ENCODE measurements around the gene TMOD1. TPM values are rescaled to one million over a fixed set of nuclear protein-coding genes. Genes with fewer than 3 reads are reported as not detected.
A peak's percentile ranks its signal among the peaks of the same experiment; 100 is the strongest.
"Not testable (repeated sequence)": the region's sequence is repeated elsewhere in the genome, so short reads cannot be mapped to it uniquely, and the experiment has no call there.

TMOD1 gene
- total RNA-seq, 3 donors from 2014 or later, result 10.4 to 15.4 (median 13.9) TPM

DNA sequence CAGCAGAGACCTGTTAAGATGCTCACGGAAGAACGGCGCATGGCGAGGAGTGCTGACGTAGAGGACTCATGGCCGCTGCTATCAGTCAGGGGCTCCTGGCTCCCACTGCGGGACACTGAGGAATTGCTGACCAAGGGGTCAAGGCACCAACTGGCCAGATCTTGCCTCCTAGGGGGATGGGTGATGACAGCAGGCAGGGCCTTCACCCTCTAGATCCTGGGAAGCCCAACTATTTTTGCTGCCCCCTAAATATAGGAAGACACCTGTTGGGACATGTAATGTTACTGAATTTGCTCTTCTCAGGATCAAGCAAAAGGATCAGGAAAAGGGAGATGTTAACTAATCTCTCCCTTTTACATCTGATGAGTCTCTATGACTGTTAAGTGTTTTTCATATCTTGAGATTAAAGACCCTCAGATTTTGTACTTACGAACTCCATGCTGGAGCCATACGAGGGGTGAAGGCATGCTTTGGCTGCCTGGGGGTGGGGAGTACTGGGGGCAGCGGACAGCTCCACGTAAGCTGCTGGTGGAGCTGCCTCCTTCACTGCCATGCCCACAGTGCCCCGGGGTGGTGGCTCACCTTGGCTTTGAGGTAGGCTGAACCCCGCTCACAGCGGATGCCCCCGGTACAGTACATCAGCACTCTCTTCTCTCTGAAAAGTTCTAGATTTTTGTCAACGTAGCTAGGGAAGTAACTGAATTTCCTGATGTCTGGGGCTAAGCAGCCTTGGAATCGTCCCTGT, 103.6 kb downstream of the TMOD1 start:
- H3K4me3 ChIP-seq, result no peak overlapping the region
- H3K4me1 ChIP-seq, result no peaks in the 10 kb centered on the region
- intact Hi-C loops (cut with DNase I; ENCODE audit: low total_unique reads), result loop anchor here (5.0 kb wide), 1 partner anchor 1888 kb away; no protein-coding TSS in a partner anchor
- H3K27me3 ChIP-seq, result no peaks in the 10 kb centered on the region
- TF ChIP-seq POLR2AphosphoS5 (IDR thresholded peaks at IDR 0.05) (no peak), POLR2A (IDR thresholded peaks at IDR 0.05) (no peak)
- TF ChIP-seq, protein P1, sequence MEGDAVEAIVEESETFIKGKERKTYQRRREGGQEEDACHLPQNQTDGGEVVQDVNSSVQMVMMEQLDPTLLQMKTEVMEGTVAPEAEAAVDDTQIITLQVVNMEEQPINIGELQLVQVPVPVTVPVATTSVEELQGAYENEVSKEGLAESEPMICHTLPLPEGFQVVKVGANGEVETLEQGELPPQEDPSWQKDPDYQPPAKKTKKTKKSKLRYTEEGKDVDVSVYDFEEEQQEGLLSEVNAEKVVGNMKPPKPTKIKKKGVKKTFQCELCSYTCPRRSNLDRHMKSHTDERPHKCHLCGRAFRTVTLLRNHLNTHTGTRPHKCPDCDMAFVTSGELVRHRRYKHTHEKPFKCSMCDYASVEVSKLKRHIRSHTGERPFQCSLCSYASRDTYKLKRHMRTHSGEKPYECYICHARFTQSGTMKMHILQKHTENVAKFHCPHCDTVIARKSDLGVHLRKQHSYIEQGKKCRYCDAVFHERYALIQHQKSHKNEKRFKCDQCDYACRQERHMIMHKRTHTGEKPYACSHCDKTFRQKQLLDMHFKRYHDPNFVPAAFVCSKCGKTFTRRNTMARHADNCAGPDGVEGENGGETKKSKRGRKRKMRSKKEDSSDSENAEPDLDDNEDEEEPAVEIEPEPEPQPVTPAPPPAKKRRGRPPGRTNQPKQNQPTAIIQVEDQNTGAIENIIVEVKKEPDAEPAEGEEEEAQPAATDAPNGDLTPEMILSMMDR (IDR thresholded peaks at IDR 0.05), result no peak
- H3K9me3 ChIP-seq, result no peaks in the 10 kb centered on the region
- no peak for DNase-seq (ENCODE audit: low spot score in 2 of 2)
- peaks cover 11% of the 10 kb centered on the region for H3K36me3 ChIP-seq
- no peak overlapping the region for H3K27ac ChIP-seq

DNA sequence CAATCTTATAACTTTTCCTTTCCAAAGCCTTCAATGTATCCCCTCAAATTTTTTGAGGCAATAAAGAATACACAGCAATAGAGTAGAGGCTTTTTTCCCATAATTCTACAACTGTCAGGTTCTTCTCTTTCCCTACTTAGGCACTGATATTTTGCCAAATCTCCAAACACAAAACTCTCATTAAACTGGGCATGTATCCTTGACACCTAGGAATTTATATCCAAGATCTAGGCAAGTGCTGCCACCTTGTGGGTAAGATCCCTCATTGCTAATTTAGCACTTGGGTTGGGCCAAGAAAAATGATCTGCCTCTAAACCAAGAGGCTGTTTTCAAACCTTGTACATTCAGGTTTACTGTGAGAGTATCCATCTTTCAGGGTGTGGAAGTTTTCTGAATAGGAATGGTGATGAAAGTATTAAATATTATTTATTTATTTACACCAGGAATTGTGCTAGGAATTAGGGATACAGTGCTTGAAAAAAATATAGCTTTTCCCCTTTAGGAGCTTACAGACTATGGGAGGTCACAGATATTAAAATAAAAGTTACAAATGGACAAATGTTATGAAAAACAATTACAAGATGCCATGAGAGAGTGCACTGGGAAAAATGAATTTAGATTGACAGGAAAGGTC, 114.1 kb downstream of the TMOD1 start:
- Histone ChIP-seq H3K27me3 (no peaks in the 10 kb centered on the region), H3K9me3 (no peaks in the 10 kb centered on the region), H3K4me1 (no peaks in the 10 kb centered on the region), H3K36me3 (peaks cover 3% of the 10 kb centered on the region), H3K27ac (no peak overlapping the region), H3K4me3 (no peak overlapping the region)
- TF ChIP-seq POLR2AphosphoS5 (IDR thresholded peaks at IDR 0.05), result no peak
- TF ChIP-seq, protein P1 (IDR thresholded peaks at IDR 0.05), result peak; percentile 57 to 80 (median 79)
- intact Hi-C loops (cut with DNase I; ENCODE audit: low total_unique reads), result no loop called here
- DNase-seq (ENCODE audit: low spot score in 2 of 2), result peak in 1 of 2 donors; percentile 41

DNA sequence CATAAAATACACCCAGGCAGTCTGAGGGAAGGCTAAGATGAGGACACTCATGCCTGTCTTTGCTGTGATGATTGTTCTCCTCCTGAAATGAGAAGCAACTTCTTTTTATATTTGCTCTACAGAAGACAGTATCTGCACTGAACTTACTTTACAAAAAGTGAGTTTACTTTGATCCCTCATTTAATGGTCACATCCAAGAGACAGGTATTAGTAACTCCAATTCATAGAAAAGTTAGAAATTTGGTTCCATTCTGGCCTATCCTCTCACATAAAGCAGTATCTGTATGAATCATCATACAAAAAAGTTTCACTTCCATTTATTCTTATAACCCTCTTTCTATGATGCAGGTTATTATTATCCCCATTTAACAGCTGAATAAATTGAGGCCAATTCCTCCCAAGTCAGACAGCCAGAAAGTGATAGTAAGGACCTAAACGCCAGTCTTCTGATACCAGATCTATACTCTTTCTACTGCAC, 116.5 kb downstream of the TMOD1 start:
- intact Hi-C loops (cut with DNase I; ENCODE audit: low total_unique reads), result no loop called here
- no peak for DNase-seq (ENCODE audit: low spot score in 2 of 2)
- TF ChIP-seq POLR2AphosphoS5 (IDR thresholded peaks at IDR 0.05) (no peak), POLR2A (IDR thresholded peaks at IDR 0.05) (no peak)
- TF ChIP-seq, protein P1 (IDR thresholded peaks at IDR 0.05), result no peak
- H3K4me3 ChIP-seq, result no peak overlapping the region
- H3K9me3 ChIP-seq, result no peaks in the 10 kb centered on the region
- no peaks in the 10 kb centered on the region for H3K4me1 ChIP-seq
- H3K27ac ChIP-seq, result no peak overlapping the region
- H3K36me3 ChIP-seq, result no peaks in the 10 kb centered on the region
- H3K27me3 ChIP-seq, result no peaks in the 10 kb centered on the region

DNA sequence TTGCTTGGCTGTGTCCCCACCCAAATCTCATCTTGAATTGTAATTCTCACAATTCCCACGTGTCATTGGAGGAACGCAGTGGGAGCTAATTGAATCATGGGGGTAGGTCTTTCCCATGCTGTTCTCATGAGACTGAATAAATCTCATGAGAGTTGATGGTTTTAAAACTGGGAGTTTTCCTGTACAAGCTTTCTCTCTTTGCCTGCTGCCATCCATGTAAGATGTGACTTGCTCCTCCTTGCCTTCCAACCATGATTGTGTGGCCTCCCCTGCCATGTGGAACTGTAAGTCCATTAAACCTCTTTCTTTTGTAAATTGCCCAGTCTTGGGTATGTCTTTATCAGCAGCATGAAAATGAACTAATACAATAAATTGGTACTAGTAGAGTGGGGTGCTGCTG, 118.6 kb downstream of the TMOD1 start:
- DNase-seq (ENCODE audit: low spot score in 2 of 2); intact Hi-C loops (cut with DNase I; ENCODE audit: low total_unique reads); H3K4me1 ChIP-seq; H3K4me3 ChIP-seq; H3K9me3 ChIP-seq; H3K27me3 ChIP-seq; H3K27ac ChIP-seq; H3K36me3 ChIP-seq: not testable (repeated sequence)

DNA sequence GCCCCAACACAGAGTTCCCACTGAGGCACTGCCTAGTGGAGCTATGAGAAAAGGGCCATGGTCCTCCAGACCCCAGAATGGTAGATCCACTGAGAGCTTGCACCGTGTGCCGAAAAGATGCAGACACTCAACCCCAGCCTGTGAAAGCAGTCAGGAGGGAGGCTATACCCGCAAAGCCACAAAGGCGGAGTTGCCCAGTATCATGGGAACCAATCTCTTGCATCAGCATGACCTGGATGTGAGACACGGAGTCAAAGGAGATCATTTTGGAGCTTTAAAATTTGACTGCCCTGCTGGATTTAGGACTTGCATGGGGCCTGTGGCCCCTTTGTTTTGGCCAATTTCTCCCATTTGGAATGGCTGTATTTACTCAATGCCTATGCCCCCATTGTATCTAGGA, 121.0 kb downstream of the TMOD1 start:
- H3K4me3 ChIP-seq; H3K9me3 ChIP-seq; H3K36me3 ChIP-seq; H3K27me3 ChIP-seq; DNase-seq (ENCODE audit: low spot score in 2 of 2); H3K4me1 ChIP-seq; H3K27ac ChIP-seq; intact Hi-C loops (cut with DNase I; ENCODE audit: low total_unique reads): not testable (repeated sequence)

DNA sequence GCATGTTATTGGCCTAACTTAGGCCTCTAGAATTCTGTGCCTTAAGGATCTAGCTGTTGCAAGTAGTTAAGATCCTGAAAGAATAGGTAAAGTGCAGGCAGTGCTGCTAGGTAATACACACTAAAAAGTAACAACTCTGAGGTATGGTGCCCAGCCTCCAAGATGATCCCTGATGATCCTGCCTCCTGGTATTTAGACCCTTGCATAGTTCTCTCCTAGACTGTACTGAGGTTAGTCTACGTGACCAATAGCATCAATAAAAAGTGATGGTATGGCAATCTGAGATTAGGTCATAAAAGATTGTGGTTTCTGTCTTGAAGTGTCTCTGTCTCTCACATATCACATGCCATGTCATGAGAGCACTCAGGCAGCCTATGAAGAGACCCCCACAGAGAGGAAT, 122.5 kb downstream of the TMOD1 start:
- intact Hi-C loops (cut with DNase I; ENCODE audit: low total_unique reads), result no loop called here
- TF ChIP-seq POLR2AphosphoS5 (IDR thresholded peaks at IDR 0.05) (no peak), POLR2A (IDR thresholded peaks at IDR 0.05) (no peak)
- TF ChIP-seq, protein P1 (IDR thresholded peaks at IDR 0.05), result no peak
- H3K4me1 ChIP-seq, result no peaks in the 10 kb centered on the region

More for the DNA sequence above, 122.5 kb downstream of the TMOD1 start:
- H3K4me3 ChIP-seq, result no peak overlapping the region
- H3K9me3 ChIP-seq, result no peaks in the 10 kb centered on the region
- no peak overlapping the region for H3K27ac ChIP-seq
- DNase-seq (ENCODE audit: low spot score in 2 of 2), result no peak
- H3K36me3 ChIP-seq, result no peaks in the 10 kb centered on the region
- no peaks in the 10 kb centered on the region for H3K27me3 ChIP-seq

Measured in breast epithelium (tissue), 4 donors.